GM18868 (cell line): ENCODE measurements around the gene TPM3.
A peak's percentile ranks its signal among the peaks of the same experiment; 100 is the strongest.
"Not testable (repeated sequence)": the region's sequence is repeated elsewhere in the genome, so short reads cannot be mapped to it uniquely, and the experiment has no call there.

Experiments used
- ATAC-seq: cut with Tn5 transposase; IDR thresholded peaks from one replicate; pipeline ENCODE4 v1.9.1; 2021; ENCODE audit warnings: mild to moderate bottlenecking, moderate library complexity; ENCODE audit not compliant: unreplicated experiment

The TPM3 gene

GRCh38 chr1:154206196-154206595 lies 14.3 kb upstream of the TPM3 start, which contains the start of gene CFAP141:
Gene CFAP141, minus strand, starts transcription at chr1:154206333. Its CDS starts 26 bp downstream, at chr1:154206307.
- no peak for ATAC-seq

- not testable (repeated sequence) for ATAC-seq
Measured at GRCh38 chr1:154205778-154206177, 13.9 kb upstream of the TPM3 start.

- no peak for ATAC-seq
Measured at GRCh38 chr1:154199563-154199879, 7.6 kb upstream of the TPM3 start.

- no peak for ATAC-seq
Measured at GRCh38 chr1:154198756-154199562, 7.1 kb upstream of the TPM3 start.

GRCh38 chr1:154193821-154194220 lies 1.9 kb upstream of the TPM3 start:
- no peak for ATAC-seq

GRCh38 chr1:154192476-154192875 lies 576 bp upstream of the TPM3 start:
- ATAC-seq = no peak

GRCh38 chr1:154190550-154190949 lies 1.4 kb downstream of the TPM3 start:
- ATAC-seq = no peak

GRCh38 chr1:154186852-154187501 lies 4.9 kb downstream of the TPM3 start:
- no peak for ATAC-seq

- no peak for ATAC-seq
Measured at GRCh38 chr1:154186177-154186576, 5.7 kb downstream of the TPM3 start.

GRCh38 chr1:154183046-154183915 lies 8.6 kb downstream of the TPM3 start:
- ATAC-seq = peak; percentile 77

- peak; percentile 45 for ATAC-seq
Measured at GRCh38 chr1:154182344-154183045, 9.4 kb downstream of the TPM3 start.

GRCh38 chr1:154181944-154182343 lies 10.0 kb downstream of the TPM3 start:
- ATAC-seq = no peak

GRCh38 chr1:154179946-154180687 lies 11.8 kb downstream of the TPM3 start:
- no peak for ATAC-seq

GRCh38 chr1:154178911-154179811 lies 12.7 kb downstream of the TPM3 start:
- ATAC-seq = no peak

GRCh38 chr1:154178013-154178412 lies 13.9 kb downstream of the TPM3 start:
- ATAC-seq = no peak

- no peak for ATAC-seq
Measured at GRCh38 chr1:154176337-154176736, 15.6 kb downstream of the TPM3 start.

GRCh38 chr1:154174654-154175053 lies 17.2 kb downstream of the TPM3 start:
- ATAC-seq = no peak

GRCh38 chr1:154171880-154172279 lies 20.0 kb downstream of the TPM3 start:
- no peak for ATAC-seq

- ATAC-seq = no peak
Measured at GRCh38 chr1:154171223-154171583, 20.7 kb downstream of the TPM3 start.
